ENCODE data around the gene MYL7. TPM values are rescaled to one million over a fixed set of nuclear protein-coding genes. Genes with fewer than 3 reads are reported as not detected.

Gene MYL7
- total and polyA plus RNA-seq, 9 of the 15 experiments (the other 6 are each of a cell fraction or from before 2014, with no cell fraction given): not detected

- TF ChIP-seq, protein P1, sequence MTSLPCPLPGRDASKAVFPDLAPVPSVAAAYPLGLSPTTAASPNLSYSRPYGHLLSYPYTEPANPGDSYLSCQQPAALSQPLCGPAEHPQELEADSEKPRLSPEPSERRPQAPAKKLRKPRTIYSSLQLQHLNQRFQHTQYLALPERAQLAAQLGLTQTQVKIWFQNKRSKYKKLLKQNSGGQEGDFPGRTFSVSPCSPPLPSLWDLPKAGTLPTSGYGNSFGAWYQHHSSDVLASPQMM (CRISPR knock-in tag; IDR thresholded peaks at IDR 0.05): no peak
- TF ChIP-seq USF2 (CRISPR knock-in tag; IDR thresholded peaks at IDR 0.05) (no peak), FOXJ2 (tag; IDR thresholded peaks at IDR 0.05) (no peak), FOXA1 (IDR thresholded peaks at IDR 0.05; ENCODE audit: borderline replicate concordance) (no peak), KAT8 (IDR thresholded peaks at IDR 0.05; ENCODE audit: low read depth) (no peak), CHD4 (IDR thresholded peaks at IDR 0.05; ENCODE audit: insufficient read depth, insufficient replicate concordance, low read depth, low read length, poor library complexity, severe bottlenecking) (no peak), FOXK2 (conservative IDR thresholded peaks at IDR 0.05 in 1 of 2, IDR thresholded peaks at IDR 0.05 in 1 of 2; ENCODE audit: low read depth in 2 of 2) (peak in 1 of 2 experiments; percentile 98; a peak in 2 of 4 replicates), MCM7 (IDR thresholded peaks at IDR 0.05) (no peak), RBM34 (IDR thresholded peaks at IDR 0.05; ENCODE audit: borderline replicate concordance, insufficient read depth, low read length) (no peak), CTCFL (IDR thresholded peaks at IDR 0.05; ENCODE audit: borderline replicate concordance, insufficient read depth, low read depth, low read length, poor library complexity, severe bottlenecking) (no peak), NFIX (CRISPR knock-in tag; IDR thresholded peaks at IDR 0.05; ENCODE audit: low read depth) (no peak), CXXC5 (CRISPR knock-in tag; IDR thresholded peaks at IDR 0.05) (no peak), ZNF77 (CRISPR knock-in tag; IDR thresholded peaks at IDR 0.05) (no peak), CHCHD3 (CRISPR knock-in tag; IDR thresholded peaks at IDR 0.05) (no peak), ZNF232 (CRISPR knock-in tag; IDR thresholded peaks at IDR 0.05) (no peak)
- TF ChIP-seq, protein P2, sequence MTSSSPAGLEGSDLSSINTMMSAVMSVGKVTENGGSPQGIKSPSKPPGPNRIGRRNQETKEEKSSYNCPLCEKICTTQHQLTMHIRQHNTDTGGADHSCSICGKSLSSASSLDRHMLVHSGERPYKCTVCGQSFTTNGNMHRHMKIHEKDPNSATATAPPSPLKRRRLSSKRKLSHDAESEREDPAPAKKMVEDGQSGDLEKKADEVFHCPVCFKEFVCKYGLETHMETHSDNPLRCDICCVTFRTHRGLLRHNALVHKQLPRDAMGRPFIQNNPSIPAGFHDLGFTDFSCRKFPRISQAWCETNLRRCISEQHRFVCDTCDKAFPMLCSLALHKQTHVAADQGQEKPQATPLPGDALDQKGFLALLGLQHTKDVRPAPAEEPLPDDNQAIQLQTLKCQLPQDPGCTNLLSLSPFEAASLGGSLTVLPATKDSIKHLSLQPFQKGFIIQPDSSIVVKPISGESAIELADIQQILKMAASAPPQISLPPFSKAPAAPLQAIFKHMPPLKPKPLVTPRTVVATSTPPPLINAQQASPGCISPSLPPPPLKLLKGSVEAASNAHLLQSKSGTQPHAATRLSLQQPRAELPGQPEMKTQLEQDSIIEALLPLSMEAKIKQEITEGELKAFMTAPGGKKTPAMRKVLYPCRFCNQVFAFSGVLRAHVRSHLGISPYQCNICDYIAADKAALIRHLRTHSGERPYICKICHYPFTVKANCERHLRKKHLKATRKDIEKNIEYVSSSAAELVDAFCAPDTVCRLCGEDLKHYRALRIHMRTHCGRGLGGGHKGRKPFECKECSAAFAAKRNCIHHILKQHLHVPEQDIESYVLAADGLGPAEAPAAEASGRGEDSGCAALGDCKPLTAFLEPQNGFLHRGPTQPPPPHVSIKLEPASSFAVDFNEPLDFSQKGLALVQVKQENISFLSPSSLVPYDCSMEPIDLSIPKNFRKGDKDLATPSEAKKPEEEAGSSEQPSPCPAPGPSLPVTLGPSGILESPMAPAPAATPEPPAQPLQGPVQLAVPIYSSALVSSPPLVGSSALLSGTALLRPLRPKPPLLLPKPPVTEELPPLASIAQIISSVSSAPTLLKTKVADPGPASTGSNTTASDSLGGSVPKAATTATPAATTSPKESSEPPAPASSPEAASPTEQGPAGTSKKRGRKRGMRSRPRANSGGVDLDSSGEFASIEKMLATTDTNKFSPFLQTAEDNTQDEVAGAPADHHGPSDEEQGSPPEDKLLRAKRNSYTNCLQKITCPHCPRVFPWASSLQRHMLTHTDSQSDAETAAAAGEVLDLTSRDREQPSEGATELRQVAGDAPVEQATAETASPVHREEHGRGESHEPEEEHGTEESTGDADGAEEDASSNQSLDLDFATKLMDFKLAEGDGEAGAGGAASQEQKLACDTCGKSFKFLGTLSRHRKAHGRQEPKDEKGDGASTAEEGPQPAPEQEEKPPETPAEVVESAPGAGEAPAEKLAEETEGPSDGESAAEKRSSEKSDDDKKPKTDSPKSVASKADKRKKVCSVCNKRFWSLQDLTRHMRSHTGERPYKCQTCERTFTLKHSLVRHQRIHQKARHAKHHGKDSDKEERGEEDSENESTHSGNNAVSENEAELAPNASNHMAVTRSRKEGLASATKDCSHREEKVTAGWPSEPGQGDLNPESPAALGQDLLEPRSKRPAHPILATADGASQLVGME (CRISPR knock-in tag; IDR thresholded peaks at IDR 0.05): no peak
- TF ChIP-seq, protein P3, sequence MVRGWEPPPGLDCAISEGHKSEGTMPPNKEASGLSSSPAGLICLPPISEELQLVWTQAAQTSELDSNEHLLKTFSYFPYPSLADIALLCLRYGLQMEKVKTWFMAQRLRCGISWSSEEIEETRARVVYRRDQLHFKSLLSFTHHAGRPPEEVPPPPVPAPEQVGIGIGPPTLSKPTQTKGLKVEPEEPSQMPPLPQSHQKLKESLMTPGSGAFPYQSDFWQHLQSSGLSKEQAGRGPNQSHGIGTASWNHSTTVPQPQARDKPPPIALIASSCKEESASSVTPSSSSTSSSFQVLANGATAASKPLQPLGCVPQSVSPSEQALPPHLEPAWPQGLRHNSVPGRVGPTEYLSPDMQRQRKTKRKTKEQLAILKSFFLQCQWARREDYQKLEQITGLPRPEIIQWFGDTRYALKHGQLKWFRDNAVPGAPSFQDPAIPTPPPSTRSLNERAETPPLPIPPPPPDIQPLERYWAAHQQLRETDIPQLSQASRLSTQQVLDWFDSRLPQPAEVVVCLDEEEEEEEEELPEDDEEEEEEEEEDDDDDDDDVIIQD (CRISPR knock-in tag; IDR thresholded peaks at IDR 0.05): no peak
These were observed 28.7 kb downstream of the MYL7 start (continued) for GRCh38 chr7:44112231-44112996.
